ENCODE data around the gene ZNRF3. TPM values are rescaled to one million over a fixed set of nuclear protein-coding genes. Genes with fewer than 3 reads are reported as not detected.

ZNRF3 gene
- total and polyA plus RNA-seq, 2 experiments from 2014 or later, result 11.1 to 32.2 TPM

DNA sequence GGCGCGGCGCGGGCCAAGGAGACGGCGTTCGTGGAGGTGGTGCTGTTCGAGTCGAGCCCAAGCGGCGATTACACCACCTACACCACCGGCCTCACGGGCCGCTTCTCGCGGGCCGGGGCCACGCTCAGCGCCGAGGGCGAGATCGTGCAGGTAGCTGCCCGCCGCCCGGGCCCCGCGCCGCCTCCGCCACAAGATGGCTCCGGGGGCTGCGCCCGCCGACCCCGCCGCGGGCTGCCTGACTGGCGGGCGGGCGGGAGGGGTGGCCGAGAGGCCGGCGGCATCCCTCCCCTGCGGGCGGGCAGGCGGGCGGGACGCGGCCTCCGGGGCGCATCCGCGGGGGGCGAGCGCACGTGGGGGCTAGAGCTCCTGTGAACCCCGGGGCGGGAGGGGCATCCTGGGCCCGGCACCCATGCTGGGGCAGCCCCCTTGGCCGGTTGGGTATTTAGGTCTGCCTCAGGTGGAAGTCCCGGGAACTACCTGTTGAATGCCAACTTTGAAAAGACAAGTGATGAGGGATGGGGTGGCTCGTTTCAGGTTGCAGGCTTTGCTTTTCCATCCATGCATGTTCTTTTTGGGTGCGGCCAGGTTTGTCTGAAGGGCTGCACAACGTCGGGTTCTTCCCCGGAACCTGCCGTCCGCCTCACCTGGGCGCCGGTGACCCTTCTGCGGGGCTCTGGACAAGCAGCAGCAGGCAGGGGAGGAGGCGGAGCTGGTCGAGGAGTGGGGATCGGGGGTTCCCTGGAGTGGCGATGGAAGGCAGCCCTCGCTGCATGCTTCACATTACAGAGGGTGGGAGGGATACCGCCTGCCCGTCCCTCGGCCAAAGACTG is 760 bp downstream of the ZNRF3 start:
- H3K79me2 ChIP-seq (replicated peaks; ENCODE audit: insufficient read depth), result peaks cover 50% of the 10 kb centered on the region

More for the DNA sequence above, 760 bp downstream of the ZNRF3 start:
- Histone ChIP-seq H2AFZ (no peak overlapping the region), H3F3A (replicated peaks; ENCODE audit: low read depth) (peaks cover 7% of the 10 kb centered on the region; the same call in 1 of the 2 replicates), H3K27ac (ENCODE audit: low read depth) (no peak overlapping the region), H3K4me2 (peak overlapping the region; percentile 89), H3K36me3 (ENCODE audit: insufficient read depth) (no peaks in the 10 kb centered on the region), H3K27me3 (ENCODE audit: insufficient read depth) (no peaks in the 10 kb centered on the region), H3K4me3 (peak overlapping the region; percentile 92), H4K20me1 (replicated peaks; ENCODE audit: insufficient read depth) (peaks cover 46% of the 10 kb centered on the region), H3K4me1 (ENCODE audit: insufficient read depth) (peaks cover 43% of the 10 kb centered on the region), H3K9me2 (ENCODE audit: insufficient read depth) (no peaks in the 10 kb centered on the region)
- no peaks in the 10 kb centered on the region; the same call in 2 of the 3 replicates for H3K9me3 Mint-ChIP-seq
- ATAC-seq (peak; percentile 64), DNase-seq (ENCODE audit: low spot score) (peak; percentile 83)
- H3K27me3 Mint-ChIP-seq (ENCODE audit: insufficient read depth, low read depth, poor library complexity), result peaks cover 17% of the 10 kb centered on the region
- H3K36me3 Mint-ChIP-seq (ENCODE audit: low read depth), result no peaks in the 10 kb centered on the region; the same call in 1 of the 3 replicates
- TF ChIP-seq ZNF331 (CRISPR knock-in tag; IDR thresholded peaks at IDR 0.05; ENCODE audit: low read depth), result no peak
- TF ChIP-seq NANOG (IDR thresholded peaks at IDR 0.05; ENCODE audit: borderline replicate concordance), result no peak
- TF ChIP-seq ZNF114 (CRISPR knock-in tag; IDR thresholded peaks at IDR 0.05), result no peak
- TF ChIP-seq CREB1 (CRISPR knock-in tag; IDR thresholded peaks at IDR 0.05; ENCODE audit: low read depth), result no peak
- TF ChIP-seq POLR2AphosphoS5 (IDR thresholded peaks at IDR 0.05; ENCODE audit: low read depth), result no peak
- no peak for TF ChIP-seq JUNB (IDR thresholded peaks at IDR 0.05; ENCODE audit: unreplicated experiment)
- TF ChIP-seq EZH2phosphoT487 (IDR thresholded peaks at IDR 0.05; ENCODE audit: unreplicated experiment), result no peak
- no peak for TF ChIP-seq STAT1 (IDR thresholded peaks at IDR 0.05; ENCODE audit: unreplicated experiment)
- TF ChIP-seq, protein P1, sequence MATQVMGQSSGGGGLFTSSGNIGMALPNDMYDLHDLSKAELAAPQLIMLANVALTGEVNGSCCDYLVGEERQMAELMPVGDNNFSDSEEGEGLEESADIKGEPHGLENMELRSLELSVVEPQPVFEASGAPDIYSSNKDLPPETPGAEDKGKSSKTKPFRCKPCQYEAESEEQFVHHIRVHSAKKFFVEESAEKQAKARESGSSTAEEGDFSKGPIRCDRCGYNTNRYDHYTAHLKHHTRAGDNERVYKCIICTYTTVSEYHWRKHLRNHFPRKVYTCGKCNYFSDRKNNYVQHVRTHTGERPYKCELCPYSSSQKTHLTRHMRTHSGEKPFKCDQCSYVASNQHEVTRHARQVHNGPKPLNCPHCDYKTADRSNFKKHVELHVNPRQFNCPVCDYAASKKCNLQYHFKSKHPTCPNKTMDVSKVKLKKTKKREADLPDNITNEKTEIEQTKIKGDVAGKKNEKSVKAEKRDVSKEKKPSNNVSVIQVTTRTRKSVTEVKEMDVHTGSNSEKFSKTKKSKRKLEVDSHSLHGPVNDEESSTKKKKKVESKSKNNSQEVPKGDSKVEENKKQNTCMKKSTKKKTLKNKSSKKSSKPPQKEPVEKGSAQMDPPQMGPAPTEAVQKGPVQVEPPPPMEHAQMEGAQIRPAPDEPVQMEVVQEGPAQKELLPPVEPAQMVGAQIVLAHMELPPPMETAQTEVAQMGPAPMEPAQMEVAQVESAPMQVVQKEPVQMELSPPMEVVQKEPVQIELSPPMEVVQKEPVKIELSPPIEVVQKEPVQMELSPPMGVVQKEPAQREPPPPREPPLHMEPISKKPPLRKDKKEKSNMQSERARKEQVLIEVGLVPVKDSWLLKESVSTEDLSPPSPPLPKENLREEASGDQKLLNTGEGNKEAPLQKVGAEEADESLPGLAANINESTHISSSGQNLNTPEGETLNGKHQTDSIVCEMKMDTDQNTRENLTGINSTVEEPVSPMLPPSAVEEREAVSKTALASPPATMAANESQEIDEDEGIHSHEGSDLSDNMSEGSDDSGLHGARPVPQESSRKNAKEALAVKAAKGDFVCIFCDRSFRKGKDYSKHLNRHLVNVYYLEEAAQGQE (IDR thresholded peaks at IDR 0.05; ENCODE audit: unreplicated experiment), result no peak
- TF ChIP-seq, protein P2, sequence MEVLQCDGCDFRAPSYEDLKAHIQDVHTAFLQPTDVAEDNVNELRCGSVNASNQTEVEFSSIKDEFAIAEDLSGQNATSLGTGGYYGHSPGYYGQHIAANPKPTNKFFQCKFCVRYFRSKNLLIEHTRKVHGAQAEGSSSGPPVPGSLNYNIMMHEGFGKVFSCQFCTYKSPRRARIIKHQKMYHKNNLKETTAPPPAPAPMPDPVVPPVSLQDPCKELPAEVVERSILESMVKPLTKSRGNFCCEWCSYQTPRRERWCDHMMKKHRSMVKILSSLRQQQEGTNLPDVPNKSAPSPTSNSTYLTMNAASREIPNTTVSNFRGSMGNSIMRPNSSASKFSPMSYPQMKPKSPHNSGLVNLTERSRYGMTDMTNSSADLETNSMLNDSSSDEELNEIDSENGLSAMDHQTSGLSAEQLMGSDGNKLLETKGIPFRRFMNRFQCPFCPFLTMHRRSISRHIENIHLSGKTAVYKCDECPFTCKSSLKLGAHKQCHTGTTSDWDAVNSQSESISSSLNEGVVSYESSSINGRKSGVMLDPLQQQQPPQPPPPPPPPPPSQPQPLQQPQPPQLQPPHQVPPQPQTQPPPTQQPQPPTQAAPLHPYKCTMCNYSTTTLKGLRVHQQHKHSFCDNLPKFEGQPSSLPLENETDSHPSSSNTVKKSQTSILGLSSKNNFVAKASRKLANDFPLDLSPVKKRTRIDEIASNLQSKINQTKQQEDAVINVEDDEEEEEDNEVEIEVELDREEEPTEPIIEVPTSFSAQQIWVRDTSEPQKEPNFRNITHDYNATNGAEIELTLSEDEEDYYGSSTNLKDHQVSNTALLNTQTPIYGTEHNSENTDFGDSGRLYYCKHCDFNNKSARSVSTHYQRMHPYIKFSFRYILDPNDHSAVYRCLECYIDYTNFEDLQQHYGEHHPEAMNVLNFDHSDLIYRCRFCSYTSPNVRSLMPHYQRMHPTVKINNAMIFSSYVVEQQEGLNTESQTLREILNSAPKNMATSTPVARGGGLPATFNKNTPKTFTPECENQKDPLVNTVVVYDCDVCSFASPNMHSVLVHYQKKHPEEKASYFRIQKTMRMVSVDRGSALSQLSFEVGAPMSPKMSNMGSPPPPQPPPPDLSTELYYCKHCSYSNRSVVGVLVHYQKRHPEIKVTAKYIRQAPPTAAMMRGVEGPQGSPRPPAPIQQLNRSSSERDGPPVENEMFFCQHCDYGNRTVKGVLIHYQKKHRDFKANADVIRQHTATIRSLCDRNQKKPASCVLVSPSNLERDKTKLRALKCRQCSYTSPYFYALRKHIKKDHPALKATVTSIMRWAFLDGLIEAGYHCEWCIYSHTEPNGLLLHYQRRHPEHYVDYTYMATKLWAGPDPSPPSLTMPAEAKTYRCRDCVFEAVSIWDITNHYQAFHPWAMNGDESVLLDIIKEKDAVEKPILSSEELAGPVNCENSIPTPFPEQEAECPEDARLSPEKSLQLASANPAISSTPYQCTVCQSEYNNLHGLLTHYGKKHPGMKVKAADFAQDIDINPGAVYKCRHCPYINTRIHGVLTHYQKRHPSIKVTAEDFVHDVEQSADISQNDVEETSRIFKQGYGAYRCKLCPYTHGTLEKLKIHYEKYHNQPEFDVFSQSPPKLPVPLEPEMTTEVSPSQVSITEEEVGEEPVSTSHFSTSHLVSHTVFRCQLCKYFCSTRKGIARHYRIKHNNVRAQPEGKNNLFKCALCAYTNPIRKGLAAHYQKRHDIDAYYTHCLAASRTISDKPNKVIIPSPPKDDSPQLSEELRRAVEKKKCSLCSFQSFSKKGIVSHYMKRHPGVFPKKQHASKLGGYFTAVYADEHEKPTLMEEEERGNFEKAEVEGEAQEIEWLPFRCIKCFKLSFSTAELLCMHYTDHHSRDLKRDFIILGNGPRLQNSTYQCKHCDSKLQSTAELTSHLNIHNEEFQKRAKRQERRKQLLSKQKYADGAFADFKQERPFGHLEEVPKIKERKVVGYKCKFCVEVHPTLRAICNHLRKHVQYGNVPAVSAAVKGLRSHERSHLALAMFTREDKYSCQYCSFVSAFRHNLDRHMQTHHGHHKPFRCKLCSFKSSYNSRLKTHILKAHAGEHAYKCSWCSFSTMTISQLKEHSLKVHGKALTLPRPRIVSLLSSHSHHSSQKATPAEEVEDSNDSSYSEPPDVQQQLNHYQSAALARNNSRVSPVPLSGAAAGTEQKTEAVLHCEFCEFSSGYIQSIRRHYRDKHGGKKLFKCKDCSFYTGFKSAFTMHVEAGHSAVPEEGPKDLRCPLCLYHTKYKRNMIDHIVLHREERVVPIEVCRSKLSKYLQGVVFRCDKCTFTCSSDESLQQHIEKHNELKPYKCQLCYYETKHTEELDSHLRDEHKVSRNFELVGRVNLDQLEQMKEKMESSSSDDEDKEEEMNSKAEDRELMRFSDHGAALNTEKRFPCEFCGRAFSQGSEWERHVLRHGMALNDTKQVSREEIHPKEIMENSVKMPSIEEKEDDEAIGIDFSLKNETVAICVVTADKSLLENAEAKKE (CRISPR knock-in tag; IDR thresholded peaks at IDR 0.05), result no peak
- TF ChIP-seq, protein P3, sequence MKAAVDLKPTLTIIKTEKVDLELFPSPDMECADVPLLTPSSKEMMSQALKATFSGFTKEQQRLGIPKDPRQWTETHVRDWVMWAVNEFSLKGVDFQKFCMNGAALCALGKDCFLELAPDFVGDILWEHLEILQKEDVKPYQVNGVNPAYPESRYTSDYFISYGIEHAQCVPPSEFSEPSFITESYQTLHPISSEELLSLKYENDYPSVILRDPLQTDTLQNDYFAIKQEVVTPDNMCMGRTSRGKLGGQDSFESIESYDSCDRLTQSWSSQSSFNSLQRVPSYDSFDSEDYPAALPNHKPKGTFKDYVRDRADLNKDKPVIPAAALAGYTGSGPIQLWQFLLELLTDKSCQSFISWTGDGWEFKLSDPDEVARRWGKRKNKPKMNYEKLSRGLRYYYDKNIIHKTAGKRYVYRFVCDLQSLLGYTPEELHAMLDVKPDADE (IDR thresholded peaks at IDR 0.05), result no peak
- TF ChIP-seq EZH2 (IDR thresholded peaks at IDR 0.05; ENCODE audit: low read depth, unreplicated experiment), result no peak
- TF ChIP-seq, protein P4, sequence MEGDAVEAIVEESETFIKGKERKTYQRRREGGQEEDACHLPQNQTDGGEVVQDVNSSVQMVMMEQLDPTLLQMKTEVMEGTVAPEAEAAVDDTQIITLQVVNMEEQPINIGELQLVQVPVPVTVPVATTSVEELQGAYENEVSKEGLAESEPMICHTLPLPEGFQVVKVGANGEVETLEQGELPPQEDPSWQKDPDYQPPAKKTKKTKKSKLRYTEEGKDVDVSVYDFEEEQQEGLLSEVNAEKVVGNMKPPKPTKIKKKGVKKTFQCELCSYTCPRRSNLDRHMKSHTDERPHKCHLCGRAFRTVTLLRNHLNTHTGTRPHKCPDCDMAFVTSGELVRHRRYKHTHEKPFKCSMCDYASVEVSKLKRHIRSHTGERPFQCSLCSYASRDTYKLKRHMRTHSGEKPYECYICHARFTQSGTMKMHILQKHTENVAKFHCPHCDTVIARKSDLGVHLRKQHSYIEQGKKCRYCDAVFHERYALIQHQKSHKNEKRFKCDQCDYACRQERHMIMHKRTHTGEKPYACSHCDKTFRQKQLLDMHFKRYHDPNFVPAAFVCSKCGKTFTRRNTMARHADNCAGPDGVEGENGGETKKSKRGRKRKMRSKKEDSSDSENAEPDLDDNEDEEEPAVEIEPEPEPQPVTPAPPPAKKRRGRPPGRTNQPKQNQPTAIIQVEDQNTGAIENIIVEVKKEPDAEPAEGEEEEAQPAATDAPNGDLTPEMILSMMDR (conservative IDR thresholded peaks at IDR 0.05; ENCODE audit: low read depth in 2 of 2), result no peak
- peak overlapping the region; percentile 78 for H3K4me3 Mint-ChIP-seq
- peaks cover 45% of the 10 kb centered on the region for H3K4me1 Mint-ChIP-seq
- no peak overlapping the region for H3K27ac Mint-ChIP-seq
